Tibial nerve (tissue), 3 donors: ENCODE measurements around the gene CYP2A7.
"Not testable (repeated sequence)": the region's sequence is repeated elsewhere in the genome, so short reads cannot be mapped to it uniquely, and the experiment has no call there.

Experiments
- POLR2A ChIP-seq, 2 donors: fragments of 450-650 bp; IDR thresholded peaks; one replicate each; pipeline ENCODE4 v1.6.1; 2017; ENCODE audit warnings: antibody characterized with exemption in 2 of 2, mild to moderate bottlenecking in 2 of 2, moderate library complexity in 2 of 2
- TF ChIP-seq, protein P1 (sequence below), 5 experiments: fragments of 200-600 bp in 3 of 5; fragments of 450-650 bp in 2 of 5; sonication (generic) in 3 of 5; IDR thresholded peaks; one replicate each; pipeline ENCODE4 v1.5.1; 2016 to 2019; ENCODE audit warnings: antibody characterized with exemption in 5 of 5, mild to moderate bottlenecking in 3 of 5, moderate library complexity in 2 of 5

- TF ChIP-seq, protein P1, sequence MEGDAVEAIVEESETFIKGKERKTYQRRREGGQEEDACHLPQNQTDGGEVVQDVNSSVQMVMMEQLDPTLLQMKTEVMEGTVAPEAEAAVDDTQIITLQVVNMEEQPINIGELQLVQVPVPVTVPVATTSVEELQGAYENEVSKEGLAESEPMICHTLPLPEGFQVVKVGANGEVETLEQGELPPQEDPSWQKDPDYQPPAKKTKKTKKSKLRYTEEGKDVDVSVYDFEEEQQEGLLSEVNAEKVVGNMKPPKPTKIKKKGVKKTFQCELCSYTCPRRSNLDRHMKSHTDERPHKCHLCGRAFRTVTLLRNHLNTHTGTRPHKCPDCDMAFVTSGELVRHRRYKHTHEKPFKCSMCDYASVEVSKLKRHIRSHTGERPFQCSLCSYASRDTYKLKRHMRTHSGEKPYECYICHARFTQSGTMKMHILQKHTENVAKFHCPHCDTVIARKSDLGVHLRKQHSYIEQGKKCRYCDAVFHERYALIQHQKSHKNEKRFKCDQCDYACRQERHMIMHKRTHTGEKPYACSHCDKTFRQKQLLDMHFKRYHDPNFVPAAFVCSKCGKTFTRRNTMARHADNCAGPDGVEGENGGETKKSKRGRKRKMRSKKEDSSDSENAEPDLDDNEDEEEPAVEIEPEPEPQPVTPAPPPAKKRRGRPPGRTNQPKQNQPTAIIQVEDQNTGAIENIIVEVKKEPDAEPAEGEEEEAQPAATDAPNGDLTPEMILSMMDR (IDR thresholded peaks at IDR 0.05): not testable (repeated sequence)
- TF ChIP-seq POLR2A (IDR thresholded peaks at IDR 0.05): not testable (repeated sequence)
Measured at GRCh38 chr19:40884187-40884931, 2.3 kb upstream of the CYP2A7 start.
